DND-41 (cell line): ENCODE measurements around the gene TIMM8A.

ENCODE experiments used
- ATAC-seq: fragments of 200-7000 bp; cut with Tn5 transposase; 3 replicates; pipeline ENCODE4 v1.9.1; 2021; ENCODE audit warnings: low read depth; ENCODE audit not compliant: insufficient read depth
- DNase-seq: peaks from one replicate; pipeline ENCODE4 v3.0.0-alpha.2; 2020
- H2AFZ ChIP-seq: 2 replicates; pipeline ENCODE4 v1.6.0; 2012; ENCODE audit warnings: low read depth, low read length
- H3K27ac ChIP-seq: 2 replicates; pipeline ENCODE4 v1.5.1; 2012; ENCODE audit warnings: low read length, inconsistent platforms
- H3K27me3 ChIP-seq: fragments of 200-600 bp; sonication (generic); 2 replicates; pipeline ENCODE4 v1.6.0; 2012; ENCODE audit warnings: low read length, mild to moderate bottlenecking, inconsistent platforms; ENCODE audit not compliant: insufficient read depth, poor library complexity
- H3K36me3 ChIP-seq: 2 replicates; pipeline ENCODE4 v1.5.1; 2012; ENCODE audit warnings: low read length, inconsistent platforms; ENCODE audit not compliant: insufficient read depth
- H3K4me1 ChIP-seq: 2 replicates; pipeline ENCODE4 v1.5.1; 2012; ENCODE audit warnings: mild to moderate bottlenecking, low read length; ENCODE audit not compliant: insufficient read depth
- H3K4me2 ChIP-seq: 2 replicates; pipeline ENCODE4 v1.6.0; 2012; ENCODE audit warnings: mild to moderate bottlenecking, moderate library complexity, low read length, inconsistent platforms; ENCODE audit not compliant: insufficient read depth
- H3K4me3 ChIP-seq, 2 experiments: fragments of 200-600 bp in 1 of 2; shearing (Covaris generic) in 1 of 2; 2 replicates each; pipeline ENCODE4 v1.5.1; 2012 to 2016; ENCODE audit warnings: inconsistent platforms in 2 of 2, low read length in 2 of 2, mild to moderate bottlenecking in 2 of 2, low read depth in 1 of 2, moderate library complexity in 1 of 2
- H3K79me2 ChIP-seq: 2 replicates; pipeline ENCODE4 v1.6.0; 2012; ENCODE audit warnings: low read length, inconsistent platforms; ENCODE audit not compliant: insufficient read depth
- H3K9ac ChIP-seq: 2 replicates; pipeline ENCODE4 v1.6.0; 2012; ENCODE audit warnings: low read depth, mild to moderate bottlenecking, inconsistent platforms, low read length, moderate library complexity
- H3K9me3 ChIP-seq: 2 replicates; pipeline ENCODE4 v1.5.1; 2012; ENCODE audit warnings: low read length, moderate library complexity, mild to moderate bottlenecking, inconsistent platforms; ENCODE audit not compliant: insufficient read depth, severe bottlenecking
- H4K20me1 ChIP-seq: 2 replicates; pipeline ENCODE4 v1.6.0; 2012; ENCODE audit warnings: low read length; ENCODE audit not compliant: insufficient read depth
- CTCF ChIP-seq: IDR thresholded peaks from 2 replicates; pipeline ENCODE4 v1.5.1; 2012; ENCODE audit warnings: borderline replicate concordance, low read length, moderate library complexity, mild to moderate bottlenecking; ENCODE audit not compliant: poor library complexity, severe bottlenecking; ENCODE audit errors: extremely low read depth
- EZH2 ChIP-seq: IDR thresholded peaks from 3 replicates; pipeline ENCODE4 v1.6.1; 2012; ENCODE audit warnings: borderline replicate concordance, low read depth, mild to moderate bottlenecking, moderate library complexity, low read length, inconsistent platforms; ENCODE audit not compliant: severe bottlenecking

TIMM8A gene

GRCh38 chrX:101303790-101304189, 44.8 kb downstream of the TIMM8A start:
- Histone ChIP-seq H3K4me3 (no peak overlapping the region), H3K4me1 (no peaks in the 10 kb centered on the region), H3K4me2 (no peak overlapping the region), H3K9me3 (no peaks in the 10 kb centered on the region), H3K9ac (no peak overlapping the region), H3K79me2 (no peaks in the 10 kb centered on the region), H3K27ac (no peak overlapping the region), H3K27me3 (no peaks in the 10 kb centered on the region), H3K36me3 (no peaks in the 10 kb centered on the region), H4K20me1 (no peaks in the 10 kb centered on the region), H2AFZ (no peak overlapping the region)
- no peak for TF ChIP-seq EZH2
- no peak for TF ChIP-seq CTCF
- ATAC-seq (no peak), DNase-seq (no peak)
